HepG2 (cell line): ENCODE measurements around the gene SEC14L6. TPM values are rescaled to one million over a fixed set of nuclear protein-coding genes. Genes with fewer than 3 reads are reported as not detected.
A peak's percentile ranks its signal among the peaks of the same experiment; 100 is the strongest.

Experiments
- ATM ChIP-seq: fragments of 450-650 bp; IDR thresholded peaks from 2 replicates; pipeline ENCODE4 v1.7.1; 2017; ENCODE audit warnings: mild to moderate bottlenecking, borderline replicate concordance
- BHLHE40 ChIP-seq: IDR thresholded peaks from 2 replicates; pipeline ENCODE4 v1.6.1; 2011; ENCODE audit warnings: low read length, improper control_type of control experiment
- FOXP4 ChIP-seq: sonication (generic); formaldehyde crosslinking; IDR thresholded peaks from 2 replicates; pipeline ENCODE4 v1.4.0; 2020; ENCODE audit warnings: missing genetic modification reagents
- HES4 ChIP-seq: sonication (generic); formaldehyde crosslinking; IDR thresholded peaks from 2 replicates; pipeline ENCODE4 v1.9.0; 2021; ENCODE audit warnings: mild to moderate bottlenecking, missing genetic modification reagents, borderline replicate concordance
- HNF1B ChIP-seq: sonication (generic); formaldehyde crosslinking; IDR thresholded peaks from 2 replicates; pipeline ENCODE4 v1.5.1; 2020; ENCODE audit warnings: mild to moderate bottlenecking, moderate library complexity, missing genetic modification reagents
- HNRNPH1 ChIP-seq: fragments of 200-400 bp; formaldehyde crosslinking; optimal IDR thresholded peaks from 2 replicates; pipeline ENCODE3; 2017; ENCODE audit warnings: mild to moderate bottlenecking, low read depth, low read length
- HOXD1 ChIP-seq: sonication (generic); formaldehyde crosslinking; IDR thresholded peaks from 2 replicates; pipeline ENCODE4 v1.5.0; 2020; ENCODE audit warnings: missing genetic modification reagents
- IRF2 ChIP-seq: IDR thresholded peaks from 2 replicates; pipeline ENCODE4 v1.6.1; 2018; ENCODE audit warnings: missing genetic modification reagents, missing compliant biosample characterization
- KDM4B ChIP-seq: sonication (generic); formaldehyde crosslinking; IDR thresholded peaks from 2 replicates; pipeline ENCODE4 v1.4.0; 2020; ENCODE audit warnings: missing genetic modification reagents
- KLF9 ChIP-seq: IDR thresholded peaks from 2 replicates; pipeline ENCODE4 v1.6.1; 2016; ENCODE audit warnings: low read depth
- NFYC ChIP-seq: IDR thresholded peaks from 2 replicates; pipeline ENCODE4 v1.6.1; 2016; ENCODE audit warnings: missing genetic modification reagents, missing compliant biosample characterization
- RXRB ChIP-seq: IDR thresholded peaks from 2 replicates; pipeline ENCODE4 v1.6.1; 2016; ENCODE audit warnings: borderline replicate concordance, missing genetic modification reagents, missing compliant biosample characterization
- SNAPC2 ChIP-seq: sonication (generic); formaldehyde crosslinking; IDR thresholded peaks from 2 replicates; pipeline ENCODE4 v1.8.1; 2022; ENCODE audit warnings: mild to moderate bottlenecking, missing genetic modification reagents
- YEATS4 ChIP-seq: sonication (generic); formaldehyde crosslinking; IDR thresholded peaks from 2 replicates; pipeline ENCODE4 v1.4.0; 2020; ENCODE audit warnings: missing genetic modification reagents, borderline replicate concordance
- ZBTB7A ChIP-seq: sonication (generic); formaldehyde crosslinking; IDR thresholded peaks from 2 replicates; pipeline ENCODE4 v1.8.0; 2022; ENCODE audit warnings: mild to moderate bottlenecking, missing genetic modification reagents
- ZFY ChIP-seq: sonication (generic); formaldehyde crosslinking; IDR thresholded peaks from 2 replicates; pipeline ENCODE4 v1.4.0; 2020; ENCODE audit warnings: missing genetic modification reagents
- ZFYVE20 ChIP-seq: sonication (generic); formaldehyde crosslinking; IDR thresholded peaks from 2 replicates; pipeline ENCODE4 v1.8.0; 2023; ENCODE audit warnings: low read depth, mild to moderate bottlenecking, moderate library complexity, missing genetic modification reagents, borderline replicate concordance
- ZNF337 ChIP-seq: sonication (generic); formaldehyde crosslinking; IDR thresholded peaks from 2 replicates; pipeline ENCODE4 v1.5.1; 2020; ENCODE audit warnings: missing genetic modification reagents, low read depth, mild to moderate bottlenecking, borderline replicate concordance
- ZNF33B ChIP-seq: sonication (generic); formaldehyde crosslinking; IDR thresholded peaks from 2 replicates; pipeline ENCODE4 v1.5.1; 2020; ENCODE audit warnings: mild to moderate bottlenecking, missing genetic modification reagents
- ZNF605 ChIP-seq: sonication (generic); formaldehyde crosslinking; IDR thresholded peaks from 2 replicates; pipeline ENCODE4 v1.8.0; 2022; ENCODE audit warnings: mild to moderate bottlenecking, missing genetic modification reagents
- ZNF678 ChIP-seq: sonication (generic); formaldehyde crosslinking; IDR thresholded peaks from 2 replicates; pipeline ENCODE4 v1.4.0; 2020; ENCODE audit warnings: mild to moderate bottlenecking, missing genetic modification reagents
- ZSCAN20 ChIP-seq: sonication (generic); formaldehyde crosslinking; IDR thresholded peaks from 2 replicates; pipeline ENCODE4 v1.4.0; 2020; ENCODE audit warnings: missing genetic modification reagents, mild to moderate bottlenecking, borderline replicate concordance
- ZSCAN5A ChIP-seq: sonication (generic); formaldehyde crosslinking; IDR thresholded peaks from 2 replicates; pipeline ENCODE4 v1.8.0; 2022; ENCODE audit warnings: mild to moderate bottlenecking, missing genetic modification reagents, borderline replicate concordance
- ZSCAN9 ChIP-seq: IDR thresholded peaks from 2 replicates; pipeline ENCODE4 v1.6.1; 2016; ENCODE audit warnings: borderline replicate concordance
- ZXDC ChIP-seq: sonication (generic); formaldehyde crosslinking; IDR thresholded peaks from 2 replicates; pipeline ENCODE4 v1.5.0; 2020; ENCODE audit warnings: mild to moderate bottlenecking, missing genetic modification reagents
- polyA plus RNA-seq, 8 experiments: library from polyadenylated mRNA; depleted of rRNA in 3 of 8; stranded (reverse) in 7 of 8; unstranded in 1 of 8; fragments of >200 nt; fragmentation: Illumina TruSeq in 4 of 8; extraction: Trizol in 4 of 8; gene quantifications; 2 replicates each; pipeline versions ENCODE4 v1.2.1 to v1.2.3, GENCODE V29; 2011 to 2016; ENCODE audit warnings: low read depth in 4 of 8, missing spikeins in 1 of 8, mixed read lengths in 1 of 8; ENCODE audit not compliant: insufficient read depth in 1 of 8
- total RNA-seq, 5 experiments: library from RNA; depleted of rRNA; stranded (reverse); fragments of >200 nt; fragmentation: Illumina TruSeq; extraction: Trizol; gene quantifications; 2 replicates each; pipeline ENCODE4 v1.2.3, GENCODE V29; 2016; ENCODE audit warnings: low read depth in 1 of 5

The SEC14L6 gene
- total and polyA plus RNA-seq, 2 of the 13 experiments (the other 11 are each of a cell fraction or from before 2014, with no cell fraction given): 0.09 to 9.3 TPM

GRCh38 chr22:30559889-30560288, 13.3 kb upstream of the SEC14L6 start (continued):
- TF ChIP-seq ZSCAN5A: no peak
- no peak for TF ChIP-seq ZNF605 (CRISPR knock-in tag)
- no peak for TF ChIP-seq ZFY (CRISPR knock-in tag)
- peak; percentile 53 for TF ChIP-seq FOXP4 (CRISPR knock-in tag)
- TF ChIP-seq ZSCAN20 (CRISPR knock-in tag): no peak
- no peak for TF ChIP-seq ATM
- 0 out of 2 replicates have a peak, but pooled peaks have one; percentile 30 for TF ChIP-seq IRF2 (CRISPR knock-in tag)
- no peak for TF ChIP-seq ZNF678 (CRISPR knock-in tag)
- no peak for TF ChIP-seq ZNF337 (CRISPR knock-in tag)
- 0 out of 2 replicates have a peak, but pooled peaks have one; percentile 7 for TF ChIP-seq RXRB (CRISPR knock-in tag)
- no peak for TF ChIP-seq HNRNPH1
- TF ChIP-seq ZNF33B: 0 out of 2 replicates have a peak, but pooled peaks have one; percentile 39
- 0 out of 2 replicates have a peak, but pooled peaks have one; percentile 22 for TF ChIP-seq HES4 (CRISPR knock-in tag)
- TF ChIP-seq ZXDC (CRISPR knock-in tag): no peak
- no peak for TF ChIP-seq KDM4B
- TF ChIP-seq BHLHE40: no peak
- TF ChIP-seq ZFYVE20 (CRISPR knock-in tag): no peak
- peak; percentile 68 for TF ChIP-seq ZBTB7A (CRISPR knock-in tag)
- TF ChIP-seq NFYC (CRISPR knock-in tag): no peak
- 0 out of 2 replicates have a peak, but pooled peaks have one; percentile 76 for TF ChIP-seq SNAPC2
- TF ChIP-seq YEATS4 (CRISPR knock-in tag): no peak
- TF ChIP-seq ZSCAN9 (CRISPR knock-in tag): no peak
- TF ChIP-seq KLF9 (CRISPR knock-in tag): no peak
- no peak for TF ChIP-seq HOXD1 (CRISPR knock-in tag)
- TF ChIP-seq HNF1B (CRISPR knock-in tag): peak; percentile 48; the same call in 1 of the 2 replicates
